Mononuclear cell (primary cell): ENCODE results near the gene IL37. TPM values are rescaled to one million over a fixed set of nuclear protein-coding genes. Genes with fewer than 3 reads are reported as not detected.
"Not testable (repeated sequence)": the region's sequence is repeated elsewhere in the genome, so short reads cannot be mapped to it uniquely, and the experiment has no call there.

Experiments
- H3K27me3 ChIP-seq: 2 replicates; pipeline ENCODE4 v1.6.0; 2011; ENCODE audit warnings: low read length, control low read depth; ENCODE audit not compliant: insufficient read depth
- H3K4me1 ChIP-seq: 2 replicates; pipeline ENCODE4 v1.5.1; 2011; ENCODE audit warnings: mild to moderate bottlenecking, low read length, control low read depth; ENCODE audit not compliant: insufficient read depth
- H3K4me3 ChIP-seq: 2 replicates; pipeline ENCODE4 v1.5.1; 2011; ENCODE audit warnings: mild to moderate bottlenecking, low read length, moderate library complexity
- H3K9me3 ChIP-seq: 2 replicates; pipeline ENCODE4 v1.5.1; 2011; ENCODE audit warnings: low read depth, mild to moderate bottlenecking, control low read depth, low read length
- total RNA-seq: library from RNA; depleted of rRNA; stranded (reverse); fragments of >200 nt; gene quantifications from one replicate; pipeline ENCODE4 v1.2.3, GENCODE V29; 2012

Gene IL37
- total RNA-seq, 1 donor = not detected

DNA sequence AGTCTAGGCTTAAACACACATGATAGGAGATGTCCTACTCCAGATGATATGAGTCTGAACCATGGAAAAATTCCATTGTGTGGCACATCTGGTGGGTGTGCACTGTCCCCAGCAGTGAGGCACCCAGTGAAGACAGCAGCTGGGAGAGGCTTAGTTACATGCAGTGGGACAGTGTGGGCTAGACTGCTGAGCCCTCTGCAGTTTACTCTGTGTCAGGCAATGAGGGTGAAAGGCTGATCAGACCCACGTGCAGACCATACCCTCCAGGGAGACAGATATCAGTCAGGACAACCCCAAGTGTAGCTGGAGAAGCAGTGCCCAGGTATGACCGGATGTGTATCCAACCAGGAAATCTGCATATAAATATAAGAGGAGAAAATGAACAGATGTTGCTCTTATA, 13.4 kb downstream of the IL37 start:
- H3K9me3 ChIP-seq = no peaks in the 10 kb centered on the region
- no peaks in the 10 kb centered on the region for H3K4me1 ChIP-seq
- no peak overlapping the region for H3K4me3 ChIP-seq
- H3K27me3 ChIP-seq = no peaks in the 10 kb centered on the region

- Histone ChIP-seq H3K4me1 (no peaks in the 10 kb centered on the region), H3K9me3 (no peaks in the 10 kb centered on the region), H3K27me3 (no peaks in the 10 kb centered on the region), H3K4me3 (no peak overlapping the region)
Observed at GRCh38 chr2:112924821-112925220, 13.9 kb downstream of the IL37 start.

- H3K9me3 ChIP-seq = no peaks in the 10 kb centered on the region
- H3K27me3 ChIP-seq = no peaks in the 10 kb centered on the region
- H3K4me3 ChIP-seq = no peak overlapping the region
- H3K4me1 ChIP-seq = no peaks in the 10 kb centered on the region
Observed at GRCh38 chr2:112926707-112927106, 15.7 kb downstream of the IL37 start.

- no peaks in the 10 kb centered on the region for H3K27me3 ChIP-seq
- no peaks in the 10 kb centered on the region for H3K9me3 ChIP-seq
- H3K4me1 ChIP-seq = no peaks in the 10 kb centered on the region
- no peak overlapping the region for H3K4me3 ChIP-seq
Observed at GRCh38 chr2:112927745-112928144, 16.8 kb downstream of the IL37 start.

DNA sequence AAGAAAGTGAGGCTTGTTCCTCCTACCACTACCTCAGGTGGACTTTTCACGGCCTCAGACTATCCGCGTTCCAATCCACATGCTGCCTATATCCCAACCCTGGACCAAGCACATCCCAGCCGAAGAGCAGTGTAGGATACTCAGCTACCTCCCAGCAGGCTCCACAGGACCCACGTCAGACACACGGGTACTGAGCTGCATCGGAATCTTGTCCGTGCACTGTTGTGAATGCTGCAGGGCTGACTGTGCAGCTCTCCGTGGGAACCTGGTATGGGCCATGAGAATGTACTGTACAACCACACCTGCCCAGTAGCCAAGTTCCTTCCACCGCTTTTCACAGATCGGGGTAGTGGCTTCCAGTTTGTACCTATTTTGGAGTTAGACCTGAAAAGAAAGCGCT, 22.3 kb downstream of the IL37 start:
- Histone ChIP-seq H3K4me1 (no peaks in the 10 kb centered on the region), H3K9me3 (no peaks in the 10 kb centered on the region), H3K4me3 (no peak overlapping the region), H3K27me3 (no peaks in the 10 kb centered on the region)

DNA sequence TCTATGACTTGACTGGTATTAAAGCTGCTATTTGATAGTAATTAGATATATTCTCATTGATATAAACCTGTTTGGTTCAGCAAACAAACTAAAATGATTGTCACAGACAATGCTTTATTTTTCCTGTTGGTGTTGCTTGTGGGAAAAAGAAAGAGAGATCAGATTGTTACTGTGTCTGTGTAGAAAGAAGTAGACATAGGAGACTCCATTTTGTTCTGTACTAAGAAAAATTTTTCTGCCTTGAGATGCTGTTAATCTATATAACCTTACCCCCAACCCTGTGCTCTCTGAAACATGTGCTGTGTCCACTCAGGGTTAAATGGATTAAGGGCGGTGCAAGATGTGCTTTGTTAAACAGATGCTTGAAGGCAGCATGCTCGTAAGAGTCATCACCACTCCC, 23.2 kb downstream of the IL37 start:
- not testable (repeated sequence) for H3K27me3 ChIP-seq, H3K9me3 ChIP-seq, H3K4me1 ChIP-seq, H3K4me3 ChIP-seq

DNA sequence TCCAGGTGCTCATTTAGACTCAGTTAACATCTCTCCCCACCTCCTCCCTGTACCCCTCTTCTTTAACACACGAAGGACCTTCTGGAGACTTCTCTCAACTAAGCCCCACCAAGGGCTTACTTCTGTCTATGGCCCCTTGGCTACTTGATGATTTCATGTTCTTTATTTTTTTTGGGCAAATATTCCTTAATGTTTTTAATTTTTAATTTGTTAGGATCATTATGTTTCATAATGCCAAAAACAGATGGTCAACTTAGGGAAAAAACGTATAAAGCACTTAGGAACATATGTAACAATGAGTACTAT, 25.9 kb downstream of the IL37 start:
- no peaks in the 10 kb centered on the region for H3K27me3 ChIP-seq
- H3K4me1 ChIP-seq = no peaks in the 10 kb centered on the region
- H3K9me3 ChIP-seq = no peaks in the 10 kb centered on the region
- no peak overlapping the region for H3K4me3 ChIP-seq

- Histone ChIP-seq H3K4me1 (no peaks in the 10 kb centered on the region), H3K27me3 (no peaks in the 10 kb centered on the region), H3K4me3 (no peak overlapping the region), H3K9me3 (no peaks in the 10 kb centered on the region)
Observed at GRCh38 chr2:112938904-112939303, 27.9 kb downstream of the IL37 start.

DNA sequence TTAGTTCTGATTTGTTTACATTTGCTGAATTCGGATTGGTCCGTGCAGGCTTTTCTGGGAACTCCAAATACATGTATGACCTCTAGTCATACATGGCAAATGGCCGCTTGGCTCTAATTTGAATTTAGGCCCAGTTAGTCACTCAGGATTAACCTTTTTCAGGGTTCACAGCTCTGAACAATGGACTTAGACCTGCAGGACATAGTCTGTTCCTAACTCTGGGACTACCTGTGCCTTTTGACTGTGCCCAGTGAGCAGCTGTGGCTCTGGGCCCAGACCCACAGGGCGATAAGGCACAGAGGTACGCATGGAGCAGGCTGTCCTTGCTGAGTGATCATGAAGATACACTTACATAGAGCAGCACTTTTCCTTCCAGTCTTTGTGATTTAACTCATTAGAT, 28.5 kb downstream of the IL37 start:
- no peaks in the 10 kb centered on the region for H3K27me3 ChIP-seq
- no peaks in the 10 kb centered on the region for H3K9me3 ChIP-seq
- H3K4me1 ChIP-seq = no peaks in the 10 kb centered on the region
- no peak overlapping the region for H3K4me3 ChIP-seq

DNA sequence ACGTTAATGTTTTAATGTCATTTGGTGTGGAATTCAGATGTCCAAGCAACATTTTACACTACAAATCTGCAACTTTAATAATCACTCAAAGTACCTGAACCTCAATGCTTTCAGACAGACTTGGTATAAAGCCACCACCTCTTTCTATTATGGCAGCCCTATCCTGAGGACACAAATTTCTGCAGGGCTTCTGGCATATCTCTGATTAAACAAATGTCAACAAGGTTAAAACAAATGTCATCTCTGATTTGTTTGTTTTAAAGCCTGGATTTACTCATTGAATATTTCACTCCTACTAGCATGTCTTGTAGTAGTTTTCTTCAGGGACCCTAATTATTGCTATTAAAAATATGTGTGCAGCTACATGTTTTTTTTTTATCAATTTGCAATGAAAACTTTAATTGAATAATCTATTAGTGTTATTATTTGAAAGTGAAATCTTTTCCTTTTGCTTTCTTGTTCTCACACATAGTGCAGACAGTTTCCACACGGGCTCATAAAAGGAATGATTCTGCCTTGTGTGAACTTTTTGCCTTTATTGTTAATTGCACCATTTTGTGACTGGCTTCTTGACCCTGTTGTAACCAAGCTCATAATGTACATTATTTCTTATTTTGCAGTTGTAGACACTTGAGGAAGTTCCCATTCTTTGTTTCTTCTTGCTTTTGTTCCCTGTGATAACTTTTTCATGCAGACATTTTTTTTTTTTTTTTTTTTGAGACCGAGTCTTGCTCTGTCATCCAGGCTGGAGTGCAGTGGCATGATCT, 30.1 kb downstream of the IL37 start:
- Histone ChIP-seq H3K4me3 (no peak overlapping the region), H3K9me3 (no peaks in the 10 kb centered on the region), H3K27me3 (no peaks in the 10 kb centered on the region), H3K4me1 (no peaks in the 10 kb centered on the region)

GRCh38 chr2:112941753-112942653, 31.0 kb downstream of the IL37 start:
- no peak overlapping the region for H3K4me3 ChIP-seq
- no peaks in the 10 kb centered on the region for H3K9me3 ChIP-seq
- no peaks in the 10 kb centered on the region for H3K4me1 ChIP-seq
- H3K27me3 ChIP-seq = no peaks in the 10 kb centered on the region

DNA sequence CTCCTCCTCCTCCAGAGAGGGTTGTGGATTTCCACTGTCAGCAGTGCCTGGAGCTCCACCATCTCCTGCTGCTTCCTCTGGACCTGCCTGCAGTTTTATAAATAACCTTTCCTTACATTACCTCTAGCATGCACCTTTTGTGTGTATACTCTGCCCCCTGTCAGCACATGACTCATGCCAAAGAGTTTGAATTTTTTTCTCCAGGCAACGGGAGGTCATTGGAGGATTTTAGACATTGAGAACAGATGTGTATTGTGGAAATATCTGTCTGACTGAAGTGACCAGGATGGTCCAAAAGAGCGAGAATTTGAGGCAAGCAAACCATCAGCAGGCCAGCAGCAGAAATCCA, 31.7 kb downstream of the IL37 start:
- Histone ChIP-seq H3K27me3 (no peaks in the 10 kb centered on the region), H3K9me3 (no peaks in the 10 kb centered on the region), H3K4me1 (no peaks in the 10 kb centered on the region), H3K4me3 (no peak overlapping the region)

DNA sequence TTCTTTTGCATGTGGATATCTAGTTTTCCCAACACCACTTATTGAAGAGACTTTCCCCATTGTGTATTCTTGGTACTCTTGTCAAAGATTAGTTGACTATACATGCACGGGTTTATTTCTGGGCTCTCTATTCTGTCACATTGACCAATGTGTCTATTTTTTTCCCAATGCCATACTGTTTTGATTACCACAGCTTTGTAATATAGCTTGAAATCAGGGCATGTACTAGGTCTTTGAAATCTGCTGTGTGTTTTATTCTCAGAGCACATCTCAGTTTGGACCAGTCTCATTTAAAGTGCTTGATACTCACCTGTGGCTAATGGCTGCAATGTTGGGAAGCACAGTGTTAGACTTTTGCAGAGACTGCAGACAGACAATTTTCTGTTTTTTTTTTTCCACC, 34.0 kb downstream of the IL37 start:
- no peak overlapping the region for H3K4me3 ChIP-seq
- no peaks in the 10 kb centered on the region for H3K9me3 ChIP-seq
- H3K27me3 ChIP-seq = peaks cover 7% of the 10 kb centered on the region
- no peaks in the 10 kb centered on the region for H3K4me1 ChIP-seq

GRCh38 chr2:112946086-112946485, 35.1 kb downstream of the IL37 start:
- no peaks in the 10 kb centered on the region for H3K9me3 ChIP-seq
- peaks cover 9% of the 10 kb centered on the region for H3K27me3 ChIP-seq
- H3K4me1 ChIP-seq = no peaks in the 10 kb centered on the region
- H3K4me3 ChIP-seq = no peak overlapping the region

DNA sequence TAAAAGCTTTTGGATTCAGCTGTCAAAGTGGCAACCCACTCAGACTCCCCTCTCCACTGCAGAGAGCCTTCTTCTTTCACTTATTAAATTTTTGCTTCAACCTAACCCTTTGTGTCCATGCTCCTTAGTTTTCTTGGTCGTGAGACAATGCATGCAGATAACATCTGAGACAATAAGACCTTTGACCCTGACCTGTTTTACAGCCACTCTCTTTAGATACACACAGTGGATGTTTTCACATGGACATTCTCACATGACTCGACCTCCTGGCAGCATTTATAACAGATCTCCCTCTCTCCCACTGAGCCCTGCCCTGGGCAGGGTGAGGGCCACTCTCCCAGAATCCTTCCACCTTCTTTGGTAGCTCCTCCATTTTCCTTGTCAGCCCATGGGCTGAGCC, 36.4 kb downstream of the IL37 start:
- no peaks in the 10 kb centered on the region for H3K9me3 ChIP-seq

GRCh38 chr2:112949456-112949855, 38.5 kb downstream of the IL37 start:
- no peaks in the 10 kb centered on the region for H3K4me1 ChIP-seq

More for the DNA sequence above, 36.4 kb downstream of the IL37 start:
- Histone ChIP-seq H3K27me3 (peaks cover 14% of the 10 kb centered on the region), H3K4me3 (no peak overlapping the region), H3K4me1 (no peaks in the 10 kb centered on the region)

More at GRCh38 chr2:112949456-112949855, 38.5 kb downstream of the IL37 start:
- Histone ChIP-seq H3K27me3 (peaks cover 14% of the 10 kb centered on the region), H3K9me3 (no peaks in the 10 kb centered on the region), H3K4me3 (no peak overlapping the region)
